Activated CD4-positive, CD25-positive, alpha-beta regulatory T cell treated with anti-CD3 and anti-CD28 coated beads, Interleukin-2, amount 50 U/mL, for 72 hours (primary cell): Measurements from ENCODE around the gene HOMER2.
"Not testable (repeated sequence)": the region's sequence is repeated elsewhere in the genome, so short reads cannot be mapped to it uniquely, and the experiment has no call there.

Experiments
- DNase-seq: peaks from one replicate; pipeline ENCODE4 v3.0.0; 2021

Gene HOMER2

GRCh38 chr15:82963471-82964341, 11.2 kb upstream of the HOMER2 start:
- no peak for DNase-seq

GRCh38 chr15:82960766-82961165, 8.2 kb upstream of the HOMER2 start:
- DNase-seq: no peak

- DNase-seq: no peak
Observed at GRCh38 chr15:82959423-82959822, 6.9 kb upstream of the HOMER2 start.

GRCh38 chr15:82958638-82959037, 6.1 kb upstream of the HOMER2 start:
- no peak for DNase-seq

GRCh38 chr15:82951472-82952157, 905 bp downstream of the HOMER2 start:
- DNase-seq: no peak

GRCh38 chr15:82950746-82951370, 1.7 kb downstream of the HOMER2 start:
- DNase-seq: no peak

- no peak for DNase-seq
Observed at GRCh38 chr15:82950295-82950694, 2.2 kb downstream of the HOMER2 start.

- no peak for DNase-seq
Observed at GRCh38 chr15:82946155-82946701, 6.3 kb downstream of the HOMER2 start.

GRCh38 chr15:82945326-82945725, 7.2 kb downstream of the HOMER2 start:
- DNase-seq: no peak

GRCh38 chr15:82944821-82945220, 7.7 kb downstream of the HOMER2 start:
- DNase-seq: no peak

- no peak for DNase-seq
Observed at GRCh38 chr15:82944056-82944455, 8.5 kb downstream of the HOMER2 start.

- no peak for DNase-seq
Observed at GRCh38 chr15:82943176-82943575, 9.3 kb downstream of the HOMER2 start.

GRCh38 chr15:82942691-82943090, 9.8 kb downstream of the HOMER2 start:
- no peak for DNase-seq

GRCh38 chr15:82939678-82940077, 12.8 kb downstream of the HOMER2 start:
- DNase-seq: not testable (repeated sequence)

GRCh38 chr15:82937712-82938058, 14.8 kb downstream of the HOMER2 start:
- no peak for DNase-seq

- no peak for DNase-seq
Observed at GRCh38 chr15:82936966-82937711, 15.4 kb downstream of the HOMER2 start.

- DNase-seq: no peak
Observed at GRCh38 chr15:82935382-82935781, 17.1 kb downstream of the HOMER2 start.

GRCh38 chr15:82934100-82934880, 18.2 kb downstream of the HOMER2 start:
- DNase-seq: no peak

- no peak for DNase-seq
Observed at GRCh38 chr15:82933576-82933975, 18.9 kb downstream of the HOMER2 start.

- DNase-seq: no peak
Observed at GRCh38 chr15:82931221-82931620, 21.3 kb downstream of the HOMER2 start.

GRCh38 chr15:82930461-82930860, 22.1 kb downstream of the HOMER2 start:
- no peak for DNase-seq

- no peak for DNase-seq
Observed at GRCh38 chr15:82928711-82929110, 23.8 kb downstream of the HOMER2 start.
